MM.1S (cell line): Measurements from ENCODE around the gene LRRC49.

Experiments used
- DNase-seq: peaks from one replicate; pipeline ENCODE4 v3.0.0-alpha.2; 2015
- H2AFZ ChIP-seq: fragments of 300-600 bp; sonication (generic); 2 replicates; pipeline ENCODE4 v1.6.0; 2016; ENCODE audit warnings: antibody characterized with exemption, low read length
- H3F3A ChIP-seq: fragments of 300-600 bp; sonication (generic); 2 replicates; pipeline ENCODE4 v1.6.1; 2016; ENCODE audit warnings: mild to moderate bottlenecking, antibody characterized with exemption, low read length, moderate library complexity, mixed read lengths; ENCODE audit not compliant: insufficient read depth
- H3K27ac ChIP-seq: fragments of 300-600 bp; sonication (generic); 2 replicates; pipeline ENCODE4 v1.5.1; 2016; ENCODE audit warnings: mild to moderate bottlenecking, low read length
- H3K27me3 ChIP-seq: fragments of 300-600 bp; sonication (generic); replicated peaks from 2 replicates; pipeline ENCODE4 v1.6.0; 2016; ENCODE audit warnings: low read length; ENCODE audit not compliant: insufficient read depth
- H3K36me3 ChIP-seq: fragments of 300-600 bp; sonication (generic); replicated peaks from 2 replicates; pipeline ENCODE4 v1.6.1; 2016; ENCODE audit warnings: mild to moderate bottlenecking, low read length, mixed read lengths; ENCODE audit not compliant: insufficient read depth
- H3K4me1 ChIP-seq: fragments of 300-600 bp; sonication (generic); 2 replicates; pipeline ENCODE4 v1.6.1; 2016; ENCODE audit warnings: low read length, mixed read lengths
- H3K4me2 ChIP-seq: fragments of 300-600 bp; sonication (generic); 2 replicates; pipeline ENCODE4 v1.6.0; 2016; ENCODE audit warnings: low read depth, low read length
- H3K4me3 ChIP-seq: fragments of 300-600 bp; sonication (generic); 2 replicates; pipeline ENCODE4 v1.5.1; 2016; ENCODE audit warnings: low read length, mixed read lengths
- H3K79me2 ChIP-seq: fragments of 300-600 bp; sonication (generic); 2 replicates; pipeline ENCODE4 v1.6.1; 2016; ENCODE audit warnings: mixed run types, low read length, mixed read lengths
- H3K9ac ChIP-seq: fragments of 300-600 bp; sonication (generic); 2 replicates; pipeline ENCODE4 v1.6.1; 2016; ENCODE audit warnings: low read length, mixed read lengths
- H3K9me2 ChIP-seq: fragments of 300-600 bp; sonication (generic); replicated peaks from 2 replicates; pipeline ENCODE4 v1.6.1; 2016; ENCODE audit warnings: mild to moderate bottlenecking, low read length, mixed read lengths; ENCODE audit not compliant: insufficient read depth
- H3K9me3 ChIP-seq: fragments of 300-600 bp; sonication (generic); replicated peaks from 2 replicates; pipeline ENCODE4 v1.6.1; 2016; ENCODE audit warnings: mild to moderate bottlenecking, low read length, mixed read lengths; ENCODE audit not compliant: insufficient read depth
- H4K20me1 ChIP-seq: fragments of 300-600 bp; sonication (generic); 2 replicates; pipeline ENCODE4 v1.6.1; 2016; ENCODE audit warnings: mild to moderate bottlenecking, low read length, moderate library complexity, mixed read lengths; ENCODE audit not compliant: insufficient read depth
- CTCF ChIP-seq: fragments of 300-600 bp; sonication (generic); IDR thresholded peaks from 2 replicates; pipeline ENCODE4 v1.5.1; 2016; ENCODE audit warnings: antibody characterized with exemption, low read length, mixed read lengths
- EZH2 ChIP-seq: fragments of 300-600 bp; sonication (generic); optimal IDR thresholded peaks from 2 replicates; pipeline ENCODE3; 2017; ENCODE audit warnings: low read depth, mild to moderate bottlenecking, antibody characterized with exemption, low read length, mixed read lengths
- EZH2phosphoT487 ChIP-seq: fragments of 300-600 bp; sonication (generic); IDR thresholded peaks from 2 replicates; pipeline ENCODE4 v1.6.1; 2018; ENCODE audit warnings: antibody characterized with exemption, low read length

LRRC49 gene

DNA sequence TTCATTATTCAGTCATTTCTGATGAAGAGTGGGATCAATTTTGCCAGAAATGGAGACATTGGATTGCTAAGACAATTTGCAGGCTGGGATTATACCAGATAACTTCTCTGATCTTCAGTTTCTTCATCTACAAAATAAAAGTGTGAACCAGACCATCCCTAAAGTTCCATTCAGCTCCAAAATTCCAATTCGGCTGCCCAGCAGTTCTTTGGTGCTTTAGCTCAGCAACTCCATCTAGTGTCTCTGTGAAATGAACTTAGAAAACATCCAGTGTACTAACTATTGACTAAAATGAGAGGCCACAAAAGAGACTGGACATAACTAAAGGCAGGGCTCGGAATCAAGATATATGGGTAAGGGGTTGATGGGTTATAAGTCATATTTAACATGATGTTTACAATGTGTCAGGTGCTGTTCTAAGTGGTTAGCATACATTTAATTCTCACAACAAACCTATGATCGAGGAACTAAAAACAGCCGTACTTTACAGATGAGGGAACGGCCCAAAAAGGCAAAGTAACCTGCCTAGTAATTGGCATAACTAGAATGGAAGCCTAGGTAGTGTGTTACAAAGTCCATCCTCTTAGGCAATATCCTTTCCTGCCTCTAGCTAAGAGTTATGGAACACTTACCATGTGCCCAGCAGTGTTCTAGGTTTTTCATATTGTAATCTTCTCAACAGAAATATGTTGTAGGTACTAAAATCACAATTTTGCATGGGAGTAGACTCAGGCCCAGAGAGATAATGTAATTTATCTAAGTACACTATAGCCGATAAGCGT lies 17.4 kb upstream of the LRRC49 start:
- Histone ChIP-seq H3F3A (peaks cover 8% of the 10 kb centered on the region; the same call in 1 of the 2 replicates), H3K9me3 (no peaks in the 10 kb centered on the region), H2AFZ (no peak overlapping the region), H3K9me2 (no peaks in the 10 kb centered on the region), H3K4me3 (no peak overlapping the region), H3K4me1 (peaks cover 22% of the 10 kb centered on the region), H3K79me2 (no peaks in the 10 kb centered on the region), H3K9ac (no peak overlapping the region), H3K36me3 (no peaks in the 10 kb centered on the region), H3K4me2 (peak overlapping the region; percentile 15; the same call in 1 of the 2 replicates), H3K27ac (no peak overlapping the region), H4K20me1 (no peaks in the 10 kb centered on the region), H3K27me3 (no peaks in the 10 kb centered on the region)
- no peak for DNase-seq
- TF ChIP-seq EZH2 (no peak), EZH2phosphoT487 (no peak), CTCF (peak; percentile 20; the same call in 1 of the 2 replicates)

- H3K9me2 ChIP-seq, result no peaks in the 10 kb centered on the region
- H3K27ac ChIP-seq, result peak overlapping the region; percentile 3; the same call in 1 of the 2 replicates
- H4K20me1 ChIP-seq, result no peaks in the 10 kb centered on the region
- peaks cover 21% of the 10 kb centered on the region for H3K4me1 ChIP-seq
- H3K9ac ChIP-seq, result no peak overlapping the region
- H2AFZ ChIP-seq, result no peak overlapping the region
- TF ChIP-seq CTCF, result no peak
- TF ChIP-seq EZH2phosphoT487, result no peak
- TF ChIP-seq EZH2, result no peak
- no peaks in the 10 kb centered on the region for H3K36me3 ChIP-seq
- H3K79me2 ChIP-seq, result no peaks in the 10 kb centered on the region
- peak overlapping the region; percentile 15 for H3K4me2 ChIP-seq
- peaks cover 8% of the 10 kb centered on the region; the same call in 1 of the 2 replicates for H3F3A ChIP-seq
- no peaks in the 10 kb centered on the region for H3K27me3 ChIP-seq
- peak; percentile 54 for DNase-seq
- H3K9me3 ChIP-seq, result no peaks in the 10 kb centered on the region
- H3K4me3 ChIP-seq, result no peak overlapping the region
Measured at GRCh38 chr15:70876011-70876410, 16.6 kb upstream of the LRRC49 start.

GRCh38 chr15:70876683-70877082 lies 15.9 kb upstream of the LRRC49 start:
- Histone ChIP-seq H3K9me3 (no peaks in the 10 kb centered on the region), H2AFZ (no peak overlapping the region)
- no peak for TF ChIP-seq EZH2phosphoT487
- TF ChIP-seq EZH2, result no peak
- no peak for TF ChIP-seq CTCF

More at GRCh38 chr15:70876683-70877082, 15.9 kb upstream of the LRRC49 start:
- no peak for DNase-seq
- no peaks in the 10 kb centered on the region for H3K9me2 ChIP-seq
- H3K4me2 ChIP-seq, result peak overlapping the region; percentile 15
- H3K27ac ChIP-seq, result no peak overlapping the region
- no peak overlapping the region for H3K9ac ChIP-seq
- no peaks in the 10 kb centered on the region for H3K27me3 ChIP-seq
- H3F3A ChIP-seq, result peaks cover 8% of the 10 kb centered on the region; the same call in 1 of the 2 replicates
- H4K20me1 ChIP-seq, result no peaks in the 10 kb centered on the region
- H3K4me3 ChIP-seq, result no peak overlapping the region
- peaks cover 21% of the 10 kb centered on the region for H3K4me1 ChIP-seq
- no peaks in the 10 kb centered on the region for H3K79me2 ChIP-seq
- H3K36me3 ChIP-seq, result no peaks in the 10 kb centered on the region
